ENCODE measurements around the gene EFNA4. TPM values are rescaled to one million over a fixed set of nuclear protein-coding genes. Genes with fewer than 3 reads are reported as not detected.

EFNA4 gene
- total and polyA plus RNA-seq, 2 of the 8 experiments (the other 6 are each of a cell fraction or from before 2014, with no cell fraction given), result 21.9 to 23.9 TPM

GRCh38 chr1:155066777-155067176, 3.2 kb downstream of the EFNA4 start:
- Histone ChIP-seq H3K4me2 (ENCODE audit: insufficient read depth in 1 of 2, low read depth in 2 of 2, low read length in 2 of 2) (no peak overlapping the region), H3K79me1 (ENCODE audit: low read depth, low read length) (no peaks in the 10 kb centered on the region), H2BK15ac (ENCODE audit: low read length) (no peak overlapping the region), H4K20me1 (replicated peaks in 1 of 2; ENCODE audit: control insufficient read depth in 1 of 2, insufficient read depth in 2 of 2, low read length in 2 of 2) (peaks cover 10 to 20% of the 10 kb centered on the region in 2 experiments), H3K27me3 (replicated peaks in 1 of 4; ENCODE audit: control insufficient read depth in 3 of 4, extremely low read depth in 1 of 4, insufficient read depth in 3 of 4, low read length in 3 of 4) (peaks cover 0 to 7% (median 4%) of the 10 kb centered on the region in 4 experiments; a peak in 3 of 7 replicates), H3K23me2 (ENCODE audit: low read depth, low read length) (peaks cover 26% of the 10 kb centered on the region), H3K9me3 (ENCODE audit: insufficient read depth in 2 of 2, low read depth in 1 of 2, low read length in 1 of 2) (no peaks in the 10 kb centered on the region), H3K79me2 (ENCODE audit: control insufficient read depth in 1 of 2, insufficient read depth in 2 of 2, low read length in 2 of 2) (peaks cover 0 to 15% of the 10 kb centered on the region in 2 experiments; a peak in 2 of 4 replicates), H2AFZ (ENCODE audit: low read length) (no peak overlapping the region), H3K9ac (replicated peaks in 1 of 4; ENCODE audit: extremely low read depth in 1 of 4, low read depth in 3 of 4, low read length in 3 of 4) (no peak overlapping the region), H3K36me3 (ENCODE audit: control insufficient read depth in 2 of 4, insufficient read depth in 4 of 4, low read length in 3 of 4) (peaks cover 0 to 12% (median 4%) of the 10 kb centered on the region in 4 experiments; a peak in 5 of 8 replicates), H4K8ac (ENCODE audit: extremely low read depth, insufficient read depth, low read length) (no peak overlapping the region), H3K4me3 (ENCODE audit: extremely low read depth in 1 of 4, insufficient read depth in 2 of 4, low read depth in 3 of 4, low read length in 4 of 4) (no peak overlapping the region), H4K91ac (replicated peaks; ENCODE audit: insufficient read length, low read length) (no peak overlapping the region), H4K5ac (ENCODE audit: insufficient read length, low read depth, low read length) (no peak overlapping the region), H3K14ac (ENCODE audit: insufficient read length) (no peak overlapping the region), H2BK20ac (ENCODE audit: low read length) (no peak overlapping the region), H2BK12ac (ENCODE audit: low read depth, low read length) (no peak overlapping the region), H2BK120ac (replicated peaks; ENCODE audit: low read depth, low read length) (no peak overlapping the region), H3K23ac (ENCODE audit: insufficient read length) (no peak overlapping the region), H3K27ac (ENCODE audit: low read depth, low read length) (no peak overlapping the region), H3K4me1 (replicated peaks in 1 of 4; ENCODE audit: control insufficient read depth in 3 of 4, insufficient read depth in 4 of 4, low read length in 3 of 4) (peaks cover 0 to 34% (median 18%) of the 10 kb centered on the region in 4 experiments; a peak in 6 of 7 replicates), H3K18ac (ENCODE audit: extremely low read depth, low read length) (no peak overlapping the region), H2AK5ac (ENCODE audit: low read depth, low read length) (no peak overlapping the region), H2BK5ac (ENCODE audit: low read depth, low read length) (no peak overlapping the region), H3K56ac (replicated peaks; ENCODE audit: insufficient read length, low read depth, low read length) (no peak overlapping the region), H3K4ac (replicated peaks; ENCODE audit: insufficient read length, low read depth, low read length) (no peak overlapping the region)
- ChIA-PET POLR2A (ENCODE audit: partially characterized antibody) (interaction anchor here (1.6 to 1.7 kb wide), 2 partner anchors 9 to 48 kb away, joined by 3 to 5 read pairs; no protein-coding TSS in a partner anchor), CTCF (ENCODE audit: partially characterized antibody) (interaction anchor here (1.0 to 33.9 kb wide), 6 partner anchors 2 to 106 kb away, joined by 3 to 907 read pairs (median 88); partner anchors contain the start of genes ADAM15, EFNA3, EFNA4 and KRTCAP2)
- WGBS, 2 experiments (ENCODE audit: extremely low coverage in 1 of 2, insufficient coverage in 1 of 2, insufficient read length in 1 of 2, insufficient replicate concordance in 2 of 2, low coverage in 1 of 2, low lambda C conversion rate in 2 of 2, missing lambda C conversion rate in 1 of 2), result 87% methylated on average over 8 of the region's 8 CpGs; no CpG with 5 or more reads in 1 of the 2 experiments
- FAIRE-seq (no peak), DNase-seq (ENCODE audit: low read depth in 1 of 2, low spot score in 2 of 2) (no peak)
- TF ChIP-seq RBBP5 (IDR thresholded peaks at IDR 0.05; ENCODE audit: borderline replicate concordance, low read depth, low read length) (no peak), TEAD4 (IDR thresholded peaks at IDR 0.05; ENCODE audit: low read depth, low read length) (no peak), USF2 (IDR thresholded peaks at IDR 0.05; ENCODE audit: low read length) (no peak), POLR2AphosphoS5 (IDR thresholded peaks at IDR 0.05; ENCODE audit: low read depth, low read length) (no peak), RFX5 (IDR thresholded peaks at IDR 0.05; ENCODE audit: borderline replicate concordance, low read depth, low read length) (no peak), ATF2 (IDR thresholded peaks at IDR 0.05; ENCODE audit: low read length) (no peak), NRF1 (IDR thresholded peaks at IDR 0.05; ENCODE audit: low read depth, low read length) (no peak), SIN3A (conservative IDR thresholded peaks at IDR 0.05 in 1 of 2, IDR thresholded peaks at IDR 0.05 in 1 of 2; ENCODE audit: low read depth in 1 of 2, low read length in 2 of 2) (no peak), HDAC6 (IDR thresholded peaks at IDR 0.05; ENCODE audit: low read depth, low read length) (no peak), CBX8 (IDR thresholded peaks at IDR 0.05; ENCODE audit: borderline replicate concordance, low read depth, low read length) (no peak)

Measured in H1 (cell line).